Nephron (organoid): ENCODE results near the gene UBR4.
A peak's percentile ranks its signal among the peaks of the same experiment; 100 is the strongest.

Source experiments
- H3K27ac Mint-ChIP-seq, 3 experiments: 2 replicates each; pipeline ENCODE4 v1.8.0; 2020; ENCODE audit warnings: mixed read lengths in 3 of 3, mild to moderate bottlenecking in 2 of 3, moderate library complexity in 1 of 3
- H3K27me3 Mint-ChIP-seq: 2 replicates; pipeline ENCODE4 v1.8.0; 2021; ENCODE audit warnings: low read depth, mild to moderate bottlenecking, moderate library complexity, mixed read lengths
- H3K36me3 Mint-ChIP-seq: 2 replicates; pipeline ENCODE4 v1.8.0; 2020; ENCODE audit warnings: low read depth, mixed read lengths
- H3K4me1 Mint-ChIP-seq: 2 replicates; pipeline ENCODE4 v1.8.0; 2020; ENCODE audit warnings: mixed read lengths
- H3K4me3 Mint-ChIP-seq, 3 experiments: 2 replicates each; pipeline ENCODE4 v1.8.0; 2020; ENCODE audit warnings: mild to moderate bottlenecking in 3 of 3, mixed read lengths in 3 of 3, moderate library complexity in 2 of 3
- H3K9me3 Mint-ChIP-seq: 2 replicates; pipeline ENCODE4 v1.8.0; 2020; ENCODE audit warnings: mixed read lengths
- TF ChIP-seq, protein P1 (sequence below), 3 experiments: fragments of 200-600 bp; sonication (generic); IDR thresholded peaks; one replicate each; pipeline ENCODE4 v1.5.0; 2021; ENCODE audit warnings: antibody characterized with exemption in 3 of 3; ENCODE audit not compliant: unreplicated experiment in 3 of 3

UBR4 gene

DNA sequence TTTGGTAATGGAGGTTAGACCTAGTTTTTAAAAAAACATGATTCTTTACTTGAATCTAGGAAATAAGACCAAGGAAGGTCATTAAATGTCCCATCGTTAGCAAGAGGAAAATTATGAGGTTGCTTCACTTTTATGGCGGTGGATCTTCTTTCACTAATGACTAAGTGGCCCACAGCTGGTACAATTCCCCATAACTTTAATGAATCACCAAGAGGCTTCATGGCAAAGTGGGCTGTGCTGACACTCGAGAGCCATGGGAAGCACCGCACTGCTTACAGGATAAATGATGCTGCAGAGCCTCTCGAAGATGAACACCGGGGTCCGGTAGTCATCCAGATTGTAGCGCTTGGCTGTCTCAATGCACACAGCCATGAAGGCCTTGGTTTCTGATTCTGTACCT lies 108.8 kb downstream of the UBR4 start:
- H3K27ac Mint-ChIP-seq: no peak overlapping the region
- TF ChIP-seq, protein P1, sequence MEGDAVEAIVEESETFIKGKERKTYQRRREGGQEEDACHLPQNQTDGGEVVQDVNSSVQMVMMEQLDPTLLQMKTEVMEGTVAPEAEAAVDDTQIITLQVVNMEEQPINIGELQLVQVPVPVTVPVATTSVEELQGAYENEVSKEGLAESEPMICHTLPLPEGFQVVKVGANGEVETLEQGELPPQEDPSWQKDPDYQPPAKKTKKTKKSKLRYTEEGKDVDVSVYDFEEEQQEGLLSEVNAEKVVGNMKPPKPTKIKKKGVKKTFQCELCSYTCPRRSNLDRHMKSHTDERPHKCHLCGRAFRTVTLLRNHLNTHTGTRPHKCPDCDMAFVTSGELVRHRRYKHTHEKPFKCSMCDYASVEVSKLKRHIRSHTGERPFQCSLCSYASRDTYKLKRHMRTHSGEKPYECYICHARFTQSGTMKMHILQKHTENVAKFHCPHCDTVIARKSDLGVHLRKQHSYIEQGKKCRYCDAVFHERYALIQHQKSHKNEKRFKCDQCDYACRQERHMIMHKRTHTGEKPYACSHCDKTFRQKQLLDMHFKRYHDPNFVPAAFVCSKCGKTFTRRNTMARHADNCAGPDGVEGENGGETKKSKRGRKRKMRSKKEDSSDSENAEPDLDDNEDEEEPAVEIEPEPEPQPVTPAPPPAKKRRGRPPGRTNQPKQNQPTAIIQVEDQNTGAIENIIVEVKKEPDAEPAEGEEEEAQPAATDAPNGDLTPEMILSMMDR (IDR thresholded peaks at IDR 0.05; ENCODE audit: unreplicated experiment in 3 of 3): no peak
- no peaks in the 10 kb centered on the region for H3K27me3 Mint-ChIP-seq
- H3K4me3 Mint-ChIP-seq: no peak overlapping the region
- no peaks in the 10 kb centered on the region for H3K4me1 Mint-ChIP-seq
- H3K9me3 Mint-ChIP-seq: no peaks in the 10 kb centered on the region
- H3K36me3 Mint-ChIP-seq: peaks cover 78% of the 10 kb centered on the region

DNA sequence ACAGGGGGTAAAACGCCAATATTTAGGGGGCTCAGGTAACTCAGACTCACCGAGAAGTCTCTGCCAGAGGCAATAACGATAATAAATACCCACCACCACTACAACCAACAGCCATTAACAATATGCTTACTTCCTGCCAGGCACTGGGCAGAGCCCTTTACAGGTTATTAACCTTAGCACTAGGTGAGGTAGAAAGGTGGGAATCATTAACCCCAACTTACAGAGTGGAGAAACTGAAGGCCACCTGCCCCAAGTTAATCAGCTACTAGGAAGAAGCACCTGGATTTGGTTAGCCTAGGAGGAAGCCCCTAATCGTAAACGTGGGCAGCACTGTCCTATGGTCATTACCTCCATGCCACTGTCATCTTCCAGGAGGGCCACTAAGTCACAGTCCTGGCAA lies 110.0 kb downstream of the UBR4 start:
- Mint-ChIP-seq H3K27me3 (no peaks in the 10 kb centered on the region), H3K4me3 (no peak overlapping the region), H3K4me1 (no peaks in the 10 kb centered on the region), H3K36me3 (peaks cover 80% of the 10 kb centered on the region), H3K27ac (peak overlapping the region in 1 of 3 experiments; percentile 80), H3K9me3 (no peaks in the 10 kb centered on the region)
- TF ChIP-seq, protein P1 (IDR thresholded peaks at IDR 0.05; ENCODE audit: unreplicated experiment in 3 of 3): no peak

DNA sequence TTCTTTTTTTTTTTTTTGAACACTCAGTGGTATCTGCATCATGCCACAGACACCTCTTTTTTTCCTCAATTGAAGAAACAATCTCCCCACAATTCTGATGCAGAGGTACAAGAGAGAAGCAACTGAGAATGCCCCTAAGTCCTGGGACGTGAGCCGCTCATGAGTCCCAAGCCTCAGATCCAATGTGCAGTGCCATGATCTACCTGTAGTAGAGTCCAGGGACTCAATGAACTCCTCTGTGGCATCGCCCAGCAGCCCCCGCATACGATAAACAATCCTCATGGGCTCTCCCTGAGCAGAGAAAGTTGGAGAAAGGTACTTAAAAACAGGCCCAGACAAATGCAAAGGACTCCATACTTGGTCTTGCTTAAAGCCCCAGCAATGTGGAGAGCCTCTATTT lies 113.1 kb downstream of the UBR4 start:
- Mint-ChIP-seq H3K4me1 (peaks cover 8% of the 10 kb centered on the region), H3K27me3 (no peaks in the 10 kb centered on the region), H3K27ac (no peak overlapping the region), H3K36me3 (peaks cover 78% of the 10 kb centered on the region), H3K4me3 (no peak overlapping the region), H3K9me3 (no peaks in the 10 kb centered on the region)
- TF ChIP-seq, protein P1 (IDR thresholded peaks at IDR 0.05; ENCODE audit: unreplicated experiment in 3 of 3): no peak

DNA sequence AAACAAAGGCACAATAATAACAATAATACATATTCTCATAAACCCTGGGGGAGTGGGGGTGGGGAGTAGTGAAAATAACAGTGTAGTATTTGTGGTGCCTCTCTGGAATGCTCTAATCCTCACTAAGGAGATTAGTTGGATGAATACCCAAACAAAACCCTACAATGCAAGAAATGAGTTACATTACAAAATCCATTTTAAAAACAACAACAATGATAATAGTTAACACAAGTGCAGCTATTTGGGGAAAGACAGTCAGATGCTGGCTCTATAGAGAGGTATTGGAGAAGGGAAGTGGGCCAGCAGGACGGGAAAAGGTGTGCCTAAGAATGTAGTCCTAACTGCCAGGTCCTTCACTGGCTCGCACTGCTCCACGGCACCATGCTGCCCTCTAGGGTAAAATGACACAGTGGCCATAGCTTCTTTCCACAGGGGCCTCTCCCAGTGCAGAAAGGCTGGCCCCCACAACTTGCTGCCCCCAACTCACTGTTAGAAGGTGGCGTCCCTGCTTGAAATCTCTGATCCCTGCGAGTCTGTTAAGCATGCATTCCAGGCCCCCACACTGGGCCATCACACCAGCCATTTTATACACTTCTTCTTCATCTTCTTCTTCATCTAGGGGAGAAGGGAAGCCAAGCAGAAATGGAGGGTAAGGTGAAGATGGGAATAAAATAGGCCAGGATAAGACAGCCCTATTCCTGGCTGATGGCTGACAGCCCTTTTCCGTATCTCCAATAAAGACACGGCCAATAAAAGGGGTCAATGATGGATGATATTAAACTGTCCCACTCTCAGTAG lies 113.8 kb downstream of the UBR4 start:
- Mint-ChIP-seq H3K27me3 (no peaks in the 10 kb centered on the region), H3K27ac (peak overlapping the region in 1 of 3 experiments; percentile 20), H3K4me3 (no peak overlapping the region), H3K36me3 (peaks cover 81% of the 10 kb centered on the region), H3K9me3 (no peaks in the 10 kb centered on the region), H3K4me1 (peaks cover 16% of the 10 kb centered on the region)
- TF ChIP-seq, protein P1 (IDR thresholded peaks at IDR 0.05; ENCODE audit: unreplicated experiment in 3 of 3): peak; percentile 40 to 50 (median 41)

DNA sequence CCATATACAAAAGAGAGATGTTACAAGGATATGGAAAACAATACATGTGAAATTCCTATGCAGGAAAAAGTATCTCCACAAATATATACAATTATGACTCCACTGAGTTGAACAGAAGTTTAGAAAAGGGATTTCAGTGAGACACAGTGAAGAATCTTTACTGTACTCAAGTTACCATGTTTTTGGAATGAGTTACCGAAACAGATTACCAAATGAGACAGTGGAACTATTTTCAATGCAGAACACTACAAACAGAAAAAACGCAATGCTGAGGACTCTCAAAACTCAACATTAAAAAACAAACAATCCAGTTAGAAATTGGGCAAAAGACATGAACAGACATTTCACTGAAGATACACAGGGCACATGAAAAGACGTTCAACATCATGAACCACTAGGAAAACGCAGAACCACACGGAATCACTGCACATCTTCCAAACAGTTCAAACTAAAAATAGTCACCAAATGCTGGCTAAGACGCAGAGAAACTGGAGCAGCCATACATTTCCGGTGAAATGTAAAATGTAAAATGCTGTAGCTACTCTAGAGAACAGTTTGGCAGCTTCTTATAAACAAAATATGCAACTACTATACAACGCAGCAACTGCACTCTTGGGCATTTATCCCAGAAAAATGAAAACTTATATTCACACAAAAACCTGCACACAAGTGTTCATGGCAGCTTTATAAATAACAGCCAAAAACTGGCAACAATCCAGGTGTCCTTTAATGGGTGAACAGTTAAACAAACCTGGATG lies 118.7 kb downstream of the UBR4 start:
- Mint-ChIP-seq H3K4me1 (peaks cover 31% of the 10 kb centered on the region), H3K36me3 (peaks cover 89% of the 10 kb centered on the region)
- TF ChIP-seq, protein P1 (IDR thresholded peaks at IDR 0.05; ENCODE audit: unreplicated experiment in 3 of 3): no peak

More for the DNA sequence above, 118.7 kb downstream of the UBR4 start:
- Mint-ChIP-seq H3K27ac (peak overlapping the region; percentile 56 to 63 (median 60)), H3K4me3 (peak overlapping the region in 1 of 3 experiments; percentile 40), H3K9me3 (no peaks in the 10 kb centered on the region), H3K27me3 (no peaks in the 10 kb centered on the region)
